Measurements from ENCODE around the gene S1PR1. TPM values are rescaled to one million over a fixed set of nuclear protein-coding genes. Genes with fewer than 3 reads are reported as not detected.
A peak's percentile ranks its signal among the peaks of the same experiment; 100 is the strongest.

S1PR1 gene
- total RNA-seq, 1 donor from 2014 or later = 0.26 TPM

DNA sequence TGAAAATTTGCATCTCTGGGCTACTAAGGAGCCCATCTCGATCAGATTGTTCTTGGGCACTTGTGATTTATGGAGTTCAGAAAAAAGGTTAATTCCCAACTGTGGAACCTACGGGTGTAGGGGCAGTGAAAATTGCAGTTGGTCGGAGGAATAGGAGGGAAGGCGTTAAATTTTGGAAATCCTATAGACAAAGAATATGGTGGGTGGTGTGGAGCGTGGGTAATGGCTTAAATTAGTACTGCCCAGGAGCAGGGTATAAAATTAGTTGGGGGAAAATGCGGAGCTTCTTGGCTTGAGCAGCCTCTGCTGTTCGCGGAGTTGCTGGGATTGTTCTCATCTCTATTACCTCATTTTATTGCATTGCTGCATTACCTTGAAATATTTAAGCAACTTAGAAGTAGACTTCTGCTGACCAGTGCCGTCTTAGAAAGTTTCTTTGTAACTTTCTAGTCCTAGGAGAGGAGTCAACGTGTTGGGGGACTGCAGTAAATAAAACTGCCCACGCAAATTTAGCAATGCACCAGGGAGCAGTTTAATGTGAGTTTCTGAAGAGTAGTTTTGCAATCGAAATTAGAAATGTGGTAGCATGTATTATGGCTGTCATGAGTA lies 514 bp downstream of the S1PR1 start:
- FAIRE-seq (no peak), DNase-seq (ENCODE audit: low read depth) (peak; percentile 37)
- Histone ChIP-seq H3K36me3 (ENCODE audit: control insufficient read depth, insufficient read depth, low read length) (no peaks in the 10 kb centered on the region), H3K4me3 (ENCODE audit: low read depth, low read length) (peak overlapping the region; percentile 47), H3K27me3 (ENCODE audit: control insufficient read depth, insufficient read depth, low read length) (peaks cover 2% of the 10 kb centered on the region)
- no peak for TF ChIP-seq CTCF (IDR thresholded peaks at IDR 0.05; ENCODE audit: insufficient read depth, low read length, severe bottlenecking)

DNA sequence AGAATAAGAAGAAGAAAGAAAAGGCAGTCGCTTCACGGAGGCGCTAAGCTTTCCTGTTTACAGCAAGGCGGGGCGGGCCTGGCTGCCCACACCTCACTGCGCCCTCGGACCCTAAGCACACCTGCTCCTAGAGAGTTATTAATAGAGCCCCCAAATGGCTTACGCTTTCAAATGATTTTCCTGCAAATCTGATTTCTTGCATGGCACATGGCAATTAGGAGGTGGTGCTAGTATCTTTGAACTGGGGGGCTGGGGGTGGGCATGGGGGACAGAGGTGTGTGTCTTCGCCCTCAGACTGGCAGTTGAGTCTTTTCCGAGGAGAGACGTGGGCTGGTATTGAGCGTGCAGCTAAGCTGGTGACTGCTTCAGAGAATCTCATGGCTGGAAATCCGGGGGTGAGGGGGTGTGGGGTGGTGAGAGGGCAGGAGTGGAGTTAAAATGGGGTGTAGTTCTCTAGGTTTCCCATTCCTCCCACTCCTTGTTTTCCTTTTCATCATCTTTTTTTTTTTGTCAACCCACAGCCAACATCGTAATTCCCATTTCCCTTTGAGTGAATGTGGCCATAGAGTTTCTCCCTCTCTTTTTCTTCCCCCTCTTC lies 1.3 kb downstream of the S1PR1 start:
- H3K36me3 ChIP-seq (ENCODE audit: control insufficient read depth, insufficient read depth, low read length) = no peaks in the 10 kb centered on the region
- no peak for DNase-seq (ENCODE audit: low read depth)
- no peak for FAIRE-seq
- TF ChIP-seq CTCF (IDR thresholded peaks at IDR 0.05; ENCODE audit: insufficient read depth, low read length, severe bottlenecking) = no peak
- H3K4me3 ChIP-seq (ENCODE audit: low read depth, low read length) = no peak overlapping the region
- peaks cover 2% of the 10 kb centered on the region for H3K27me3 ChIP-seq (ENCODE audit: control insufficient read depth, insufficient read depth, low read length)

GRCh38 chr1:101238681-101239094 lies 1.9 kb downstream of the S1PR1 start:
- DNase-seq (ENCODE audit: low read depth) (peak; percentile 78), FAIRE-seq (no peak)
- Histone ChIP-seq H3K4me3 (ENCODE audit: low read depth, low read length) (no peak overlapping the region), H3K36me3 (ENCODE audit: control insufficient read depth, insufficient read depth, low read length) (no peaks in the 10 kb centered on the region), H3K27me3 (ENCODE audit: control insufficient read depth, insufficient read depth, low read length) (peaks cover 2% of the 10 kb centered on the region)
- TF ChIP-seq CTCF (IDR thresholded peaks at IDR 0.05; ENCODE audit: insufficient read depth, low read length, severe bottlenecking) = peak; percentile 97

GRCh38 chr1:101239095-101240040 lies 2.5 kb downstream of the S1PR1 start:
- peaks cover 2% of the 10 kb centered on the region for H3K27me3 ChIP-seq (ENCODE audit: control insufficient read depth, insufficient read depth, low read length)
- H3K36me3 ChIP-seq (ENCODE audit: control insufficient read depth, insufficient read depth, low read length) = no peaks in the 10 kb centered on the region
- FAIRE-seq (no peak), DNase-seq (ENCODE audit: low read depth) (no peak)
- TF ChIP-seq CTCF (IDR thresholded peaks at IDR 0.05; ENCODE audit: insufficient read depth, low read length, severe bottlenecking) = no peak
- no peak overlapping the region for H3K4me3 ChIP-seq (ENCODE audit: low read depth, low read length)

DNA sequence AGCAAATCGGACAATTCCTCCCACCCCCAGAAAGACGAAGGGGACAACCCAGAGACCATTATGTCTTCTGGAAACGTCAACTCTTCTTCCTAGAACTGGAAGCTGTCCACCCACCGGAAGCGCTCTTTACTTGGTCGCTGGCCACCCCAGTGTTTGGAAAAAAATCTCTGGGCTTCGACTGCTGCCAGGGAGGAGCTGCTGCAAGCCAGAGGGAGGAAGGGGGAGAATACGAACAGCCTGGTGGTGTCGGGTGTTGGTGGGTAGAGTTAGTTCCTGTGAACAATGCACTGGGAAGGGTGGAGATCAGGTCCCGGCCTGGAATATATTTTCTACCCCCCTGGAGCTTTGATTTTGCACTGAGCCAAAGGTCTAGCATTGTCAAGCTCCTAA lies 3.2 kb downstream of the S1PR1 start:
- FAIRE-seq = no peak
- Histone ChIP-seq H3K36me3 (ENCODE audit: control insufficient read depth, insufficient read depth, low read length) (no peaks in the 10 kb centered on the region), H3K4me3 (ENCODE audit: low read depth, low read length) (no peak overlapping the region), H3K27me3 (ENCODE audit: control insufficient read depth, insufficient read depth, low read length) (peaks cover 2% of the 10 kb centered on the region)
- no peak for DNase-seq (ENCODE audit: low read depth)
- TF ChIP-seq CTCF (IDR thresholded peaks at IDR 0.05; ENCODE audit: insufficient read depth, low read length, severe bottlenecking) = no peak
